Lower lobe of right lung (tissue), 2 donors: ENCODE data around the gene DNAJC17. TPM values are rescaled to one million over a fixed set of nuclear protein-coding genes. Genes with fewer than 3 reads are reported as not detected.
A peak's percentile ranks its signal among the peaks of the same experiment; 100 is the strongest.

Experiments
- ATAC-seq, 2 donors: fragments of 200-7000 bp; cut with Tn5 transposase; one replicate each; pipeline ENCODE4 v1.9.1; 2020 to 2022; ENCODE audit warnings: mild to moderate bottlenecking in 2 of 2, moderate library complexity in 2 of 2
- DNase-seq: peaks from one replicate; pipeline ENCODE4 v3.0.0-alpha.2; 2020
- H3K27ac ChIP-seq: fragments of 200-600 bp; one replicate; pipeline ENCODE4 v1.8.0; 2022
- H3K27me3 ChIP-seq: fragments of 200-600 bp; one replicate; pipeline ENCODE4 v1.8.0; 2022; ENCODE audit warnings: low read depth
- H3K36me3 ChIP-seq: fragments of 200-600 bp; one replicate; pipeline ENCODE4 v1.8.0; 2022; ENCODE audit warnings: mild to moderate bottlenecking
- H3K4me1 ChIP-seq: fragments of 200-600 bp; one replicate; pipeline ENCODE4 v1.8.0; 2022
- H3K4me3 ChIP-seq: fragments of 200-600 bp; one replicate; pipeline ENCODE4 v1.8.0; 2022; ENCODE audit warnings: mild to moderate bottlenecking
- H3K9me3 ChIP-seq: fragments of 200-600 bp; one replicate; pipeline ENCODE4 v1.8.0; 2022
- CTCF ChIP-seq: fragments of 200-600 bp; IDR thresholded peaks from one replicate; pipeline ENCODE4 v1.8.0; 2022; ENCODE audit warnings: antibody characterized with exemption, mild to moderate bottlenecking
- intact Hi-C: fragments of 100-400 bp; cut with DNase I; formaldehyde crosslinking; loops from one replicate; pipeline ENCODE4 v1.11.0; 2022
- total RNA-seq: library from RNA; stranded (reverse); fragmentation: NEBNext Ultra II Directional; extraction: Animal tissue kit (Norgen Biotek cat#: 25700); gene quantifications from one replicate; pipeline ENCODE4 v1.2.1, GENCODE V29; 2021
- donor health status: DM: no; HTN: yes; CAD: no; lungs with severe emphysema.

Gene DNAJC17
- total RNA-seq, 1 donor from 2014 or later: 28.4 TPM

GRCh38 chr15:40793216-40793989, 13.9 kb downstream of the DNAJC17 start:
- no peak overlapping the region for H3K4me3 ChIP-seq
- no peaks in the 10 kb centered on the region for H3K9me3 ChIP-seq
- DNase-seq (no peak), ATAC-seq (no peak)
- no peaks in the 10 kb centered on the region for H3K27me3 ChIP-seq
- TF ChIP-seq CTCF: no peak
- peaks cover 38% of the 10 kb centered on the region for H3K4me1 ChIP-seq
- no peak overlapping the region for H3K27ac ChIP-seq
- H3K36me3 ChIP-seq: peaks cover 21% of the 10 kb centered on the region
- intact Hi-C loops: no loop called here

- no peak for TF ChIP-seq CTCF
- Histone ChIP-seq H3K4me1 (peaks cover 43% of the 10 kb centered on the region), H3K4me3 (no peak overlapping the region), H3K27me3 (no peaks in the 10 kb centered on the region), H3K9me3 (no peaks in the 10 kb centered on the region), H3K36me3 (peaks cover 15% of the 10 kb centered on the region), H3K27ac (no peak overlapping the region)
- DNase-seq (no peak), ATAC-seq (no peak)
- intact Hi-C loops: no loop called here
Observed at GRCh38 chr15:40792394-40792793, 14.9 kb downstream of the DNAJC17 start.

- Histone ChIP-seq H3K4me1 (peaks cover 45% of the 10 kb centered on the region), H3K27ac (no peak overlapping the region), H3K27me3 (no peaks in the 10 kb centered on the region), H3K9me3 (no peaks in the 10 kb centered on the region), H3K4me3 (no peak overlapping the region), H3K36me3 (peaks cover 15% of the 10 kb centered on the region)
- intact Hi-C loops: no loop called here
- no peak for ATAC-seq
- DNase-seq: no peak
- TF ChIP-seq CTCF: no peak
Observed at GRCh38 chr15:40790718-40791117, 16.6 kb downstream of the DNAJC17 start.

- Histone ChIP-seq H3K27ac (peak overlapping the region; percentile 20), H3K9me3 (no peaks in the 10 kb centered on the region), H3K4me3 (no peak overlapping the region), H3K27me3 (no peaks in the 10 kb centered on the region), H3K36me3 (peaks cover 15% of the 10 kb centered on the region), H3K4me1 (peaks cover 39% of the 10 kb centered on the region)
- ATAC-seq (peak in 1 of 2 donors; percentile 5), DNase-seq (peak; percentile 47)
- intact Hi-C loops: no loop called here
- no peak for TF ChIP-seq CTCF
Observed at GRCh38 chr15:40789999-40790398, 17.3 kb downstream of the DNAJC17 start.

- Histone ChIP-seq H3K36me3 (peaks cover 15% of the 10 kb centered on the region), H3K9me3 (no peaks in the 10 kb centered on the region), H3K4me1 (peaks cover 33% of the 10 kb centered on the region), H3K27ac (peak overlapping the region; percentile 9), H3K27me3 (no peaks in the 10 kb centered on the region), H3K4me3 (no peak overlapping the region)
- intact Hi-C loops: no loop called here
- peak; percentile 31 for DNase-seq
- no peak for ATAC-seq
- no peak for TF ChIP-seq CTCF
Observed at GRCh38 chr15:40789119-40789518, 18.2 kb downstream of the DNAJC17 start.
